Measurements from ENCODE around the gene CREBBP.

Gene CREBBP

DNA sequence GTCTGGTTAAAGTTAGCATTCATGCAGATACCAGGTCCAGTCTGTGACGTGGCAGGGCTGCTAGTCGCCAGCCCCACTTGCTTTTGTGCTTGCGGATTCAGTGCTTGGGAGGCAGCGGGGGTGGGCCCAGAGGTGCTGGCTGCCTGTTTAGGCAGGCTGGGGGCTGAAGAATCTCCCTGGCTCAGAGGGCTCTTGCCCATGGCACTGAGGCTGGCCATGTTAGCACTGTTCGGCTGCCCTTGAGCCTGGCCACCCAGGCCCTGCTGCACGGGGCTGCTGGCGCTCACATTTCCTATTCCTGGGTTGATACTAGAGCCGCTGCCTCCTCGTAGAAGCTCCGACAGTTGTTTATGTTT is 30.0 kb downstream of the CREBBP start:
- DNase-seq, result no peak

DNA sequence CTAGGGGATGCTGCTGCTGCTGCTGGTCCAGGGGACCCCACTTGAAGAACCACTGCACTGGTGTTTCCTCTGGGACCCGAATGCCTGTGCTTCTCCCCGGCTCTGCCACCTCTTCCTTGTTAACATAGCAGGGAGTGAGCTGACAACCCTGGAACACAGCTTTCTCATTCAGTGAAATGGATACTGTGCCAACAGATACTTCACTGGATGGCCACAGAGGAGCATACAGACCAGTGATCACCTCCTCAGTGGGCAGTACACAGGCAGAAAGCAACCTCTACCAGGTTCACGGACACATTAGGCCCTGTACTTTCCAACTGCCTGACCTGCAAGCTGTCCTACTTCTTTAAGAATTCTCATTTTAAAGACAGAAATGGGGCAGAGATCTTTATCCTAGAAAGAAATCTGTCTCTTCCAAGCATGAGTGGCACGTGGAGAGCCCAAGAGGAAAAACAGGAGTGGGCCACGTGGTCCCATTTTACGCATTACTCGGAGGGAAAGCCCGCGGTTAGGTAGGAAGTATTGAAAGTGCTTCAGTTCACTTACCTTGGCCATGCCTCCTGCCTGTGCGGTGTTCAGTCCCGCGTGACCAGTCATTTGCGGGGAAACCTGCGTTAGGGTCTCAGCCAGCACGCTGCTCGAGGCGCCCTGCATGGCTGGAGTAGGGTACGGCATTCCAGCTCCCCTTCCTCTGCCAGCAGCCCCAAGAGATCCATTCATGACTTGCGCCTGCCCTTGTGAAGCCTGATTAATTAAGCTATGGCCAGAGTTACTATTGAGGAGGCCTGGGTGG is 30.6 kb downstream of the CREBBP start:
- DNase-seq, result no peak

- DNase-seq, result no peak
Measured at GRCh38 chr16:3846595-3847091, 33.9 kb downstream of the CREBBP start.

DNA sequence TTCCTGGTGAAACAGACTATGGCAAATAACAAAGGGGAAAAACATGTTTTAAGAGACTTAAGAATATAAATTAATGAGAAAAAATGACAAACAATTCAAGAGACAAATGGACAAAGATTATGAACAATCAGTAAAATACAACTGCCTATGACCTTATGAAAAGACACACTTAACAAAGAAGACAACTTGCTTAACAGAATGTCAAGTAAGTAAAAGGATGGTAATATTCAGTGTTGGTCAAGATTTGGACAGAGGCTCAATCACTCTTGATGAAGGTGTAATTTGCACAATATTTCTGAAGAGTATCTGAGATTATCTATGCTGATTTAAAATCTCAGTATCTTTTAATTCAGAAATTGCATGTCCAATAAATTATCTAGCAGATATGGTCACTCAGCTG is 34.4 kb downstream of the CREBBP start:
- DNase-seq, result no peak

DNA sequence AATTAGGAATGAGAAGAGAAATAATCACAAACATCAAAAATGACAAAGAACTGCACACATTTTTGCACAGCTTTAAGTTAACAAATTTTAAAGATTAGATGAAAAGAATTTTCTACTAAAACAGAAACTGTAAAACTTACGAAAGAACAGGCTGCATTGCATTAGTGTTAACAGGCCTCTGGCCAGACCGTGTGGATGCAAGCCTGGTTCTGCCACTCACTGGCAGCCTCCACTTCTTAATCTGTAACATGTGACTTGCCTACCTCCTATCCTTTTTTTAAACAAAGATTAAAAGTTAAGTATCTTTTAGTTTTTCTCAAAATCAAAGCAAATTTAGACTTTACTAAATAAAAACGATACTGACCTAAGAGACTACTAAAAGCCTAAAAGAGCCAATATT is 37.5 kb downstream of the CREBBP start:
- DNase-seq, result peak; percentile 20

- DNase-seq, result no peak
Measured at GRCh38 chr16:3841729-3842508, 38.6 kb downstream of the CREBBP start.

GRCh38 chr16:3839402-3840184 is 40.9 kb downstream of the CREBBP start:
- no peak for DNase-seq

DNA sequence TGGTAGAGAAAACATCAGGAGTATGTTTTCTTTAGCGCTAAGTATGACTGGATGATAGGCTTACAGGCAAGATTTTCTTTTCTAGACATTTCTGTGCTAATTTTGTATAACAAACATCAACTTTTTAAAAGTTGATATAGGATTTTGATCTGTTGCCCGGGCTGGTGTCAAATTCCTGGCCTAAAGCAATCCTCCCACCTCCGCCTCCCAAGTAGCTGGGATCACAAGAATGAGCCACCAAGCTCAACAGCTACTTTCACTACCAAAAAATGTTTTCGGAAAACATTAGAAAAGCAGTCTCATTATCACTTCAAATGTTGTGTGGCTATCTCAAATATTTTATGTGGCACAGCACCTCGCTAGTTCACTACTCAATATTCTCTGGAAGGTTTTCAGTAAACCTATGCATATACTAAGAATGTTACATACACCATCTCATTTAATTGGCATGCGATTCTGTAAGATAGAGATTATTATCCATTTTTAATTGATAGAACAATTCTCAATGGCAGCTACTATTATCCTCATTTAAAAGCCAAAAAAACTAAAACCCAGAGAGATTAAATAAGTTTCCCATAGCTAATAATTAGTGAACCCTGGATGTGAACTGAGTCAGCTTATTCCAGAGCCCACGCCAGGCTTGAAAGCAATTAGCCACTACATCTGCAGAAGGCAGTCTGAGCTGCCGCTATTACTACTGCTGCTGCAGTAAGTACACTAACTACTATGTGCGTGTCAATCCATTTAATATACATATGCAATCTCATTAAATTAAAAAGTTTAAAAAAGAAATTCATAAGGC is 41.7 kb downstream of the CREBBP start:
- DNase-seq, result no peak

DNA sequence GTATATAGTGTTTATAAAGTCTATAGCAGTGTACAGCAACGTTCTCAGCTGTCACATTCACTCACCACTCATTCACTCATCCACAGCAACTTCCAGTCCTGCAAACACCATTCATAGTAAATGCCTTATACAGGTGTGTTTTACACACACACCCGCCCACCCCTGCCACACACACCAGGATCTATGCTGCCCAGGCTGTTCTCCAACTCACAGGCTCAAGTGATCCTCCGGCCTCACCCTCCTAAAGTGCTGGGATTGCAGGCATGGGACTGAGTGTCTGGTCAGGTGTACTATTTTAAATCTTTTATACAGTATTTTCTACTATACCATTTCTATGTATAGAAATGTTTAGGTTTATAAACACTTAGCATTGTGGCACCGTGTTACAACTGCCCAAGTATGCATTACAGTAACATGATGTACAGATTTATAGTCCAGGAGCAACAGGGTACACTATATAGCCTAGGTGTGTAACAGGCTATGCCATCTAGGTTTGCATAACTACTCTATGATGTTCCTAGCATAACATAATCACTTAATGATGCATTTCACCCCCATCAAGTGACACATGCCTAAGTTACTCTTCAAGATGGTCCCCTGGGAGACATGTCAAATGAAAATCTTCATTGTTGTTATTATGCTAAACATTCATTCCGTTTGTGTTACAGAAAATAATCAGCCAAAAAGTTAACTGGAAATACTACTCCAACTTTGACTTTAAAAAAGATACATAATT is 42.5 kb downstream of the CREBBP start:
- no peak for DNase-seq

- DNase-seq, result no peak
Measured at GRCh38 chr16:3836641-3837040, 43.9 kb downstream of the CREBBP start.

DNA sequence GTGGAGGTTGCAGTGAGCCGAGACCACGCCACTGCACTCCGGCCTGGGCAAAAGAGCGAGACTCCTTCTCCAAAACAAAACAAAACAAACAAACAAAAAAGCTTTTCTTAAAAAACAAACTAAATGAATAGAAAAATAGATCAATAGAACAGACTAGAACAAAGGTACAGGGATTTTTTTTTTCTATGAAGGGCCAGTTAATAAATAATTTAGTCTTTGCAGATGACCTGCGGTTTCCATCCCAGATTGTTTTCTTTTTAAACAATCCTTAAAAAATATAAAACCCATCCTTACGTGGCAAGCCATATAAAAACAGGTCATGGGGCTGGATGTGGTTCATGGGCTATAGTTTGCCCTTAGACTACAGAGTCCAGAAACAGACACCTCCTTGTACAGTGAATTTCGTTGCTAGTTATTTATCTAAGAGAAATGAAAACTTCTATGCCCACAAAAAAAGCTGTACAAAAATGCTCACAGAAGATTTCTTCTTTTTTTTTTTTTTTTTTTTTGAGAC is 45.4 kb downstream of the CREBBP start:
- no peak for DNase-seq

- no peak for DNase-seq
Measured at GRCh38 chr16:3832668-3833067, 47.8 kb downstream of the CREBBP start.

DNA sequence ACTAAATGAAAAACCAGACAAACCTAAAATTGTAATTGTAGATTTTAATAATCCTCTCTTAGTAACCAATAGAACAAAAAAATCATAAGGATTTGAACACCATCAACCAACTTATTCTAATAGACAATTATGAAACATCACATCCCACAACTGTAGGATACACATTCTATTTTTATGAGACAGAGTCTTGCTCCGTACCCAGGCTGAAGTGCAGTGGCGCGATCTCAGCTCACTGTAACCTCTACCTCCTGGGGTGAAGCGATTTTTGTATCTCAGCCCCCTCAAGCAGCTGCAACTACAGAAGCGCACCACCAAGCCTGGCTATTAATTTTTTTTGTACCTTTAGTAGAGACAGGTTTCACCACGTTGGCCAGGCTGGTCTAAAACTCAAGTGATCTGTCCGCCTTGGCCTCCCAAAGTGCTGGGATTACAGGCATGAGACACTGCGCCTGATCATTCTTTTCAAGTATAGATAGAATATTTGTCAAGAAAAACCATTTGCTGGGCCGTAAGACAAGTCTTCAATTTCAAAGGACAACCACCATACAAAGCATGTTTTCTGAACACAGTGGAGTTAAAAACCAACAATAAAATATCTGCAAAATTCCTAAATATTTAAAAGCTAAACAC is 49.8 kb downstream of the CREBBP start:
- no peak for DNase-seq

- no peak for DNase-seq
Measured at GRCh38 chr16:3829631-3830536, 50.6 kb downstream of the CREBBP start.

- no peak for DNase-seq
Measured at GRCh38 chr16:3825940-3826339, 54.6 kb downstream of the CREBBP start.

- no peak for DNase-seq
Measured at GRCh38 chr16:3825103-3825502, 55.4 kb downstream of the CREBBP start.

DNA sequence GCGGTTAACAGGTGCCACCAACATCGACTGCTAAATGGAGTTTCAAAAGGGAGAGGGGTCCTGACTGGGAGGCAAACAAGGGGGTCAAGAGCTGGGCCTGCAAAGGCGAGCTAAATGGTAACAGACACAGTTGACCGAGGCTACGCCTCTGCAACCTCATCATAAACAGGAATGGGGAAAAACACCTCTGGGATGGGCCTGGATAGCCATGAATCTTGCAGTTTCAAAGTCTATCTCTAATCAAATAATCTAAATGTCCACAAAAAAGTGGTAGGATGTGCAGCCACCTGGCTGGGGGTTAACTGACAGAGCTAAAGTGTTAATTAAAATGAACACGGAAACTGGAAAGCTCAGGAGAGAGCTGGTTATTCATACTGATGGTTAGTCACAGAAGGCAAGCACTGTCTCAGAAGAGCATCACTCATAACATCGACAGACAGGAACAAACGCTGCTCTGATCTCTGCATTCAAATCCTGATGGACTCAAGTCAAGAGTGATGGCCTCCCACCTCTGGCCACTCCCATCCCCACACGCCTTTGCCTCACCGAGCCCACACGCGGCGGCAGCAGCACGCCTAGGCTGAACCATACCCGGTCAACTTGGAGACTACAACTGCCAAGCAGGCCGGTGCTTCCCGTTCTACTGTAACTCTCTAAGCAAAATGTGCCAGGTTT is 56.3 kb downstream of the CREBBP start:
- no peak for DNase-seq

- DNase-seq, result no peak
Measured at GRCh38 chr16:3823427-3823826, 57.1 kb downstream of the CREBBP start.

GRCh38 chr16:3822366-3823045 is 58.0 kb downstream of the CREBBP start:
- no peak for DNase-seq
